ENCODE measurements around the gene MIGA2. TPM values are rescaled to one million over a fixed set of nuclear protein-coding genes. Genes with fewer than 3 reads are reported as not detected.

The MIGA2 gene
- total and polyA plus RNA-seq, 9 of the 15 experiments (the other 6 are each of a cell fraction or from before 2014, with no cell fraction given): 0.15 to 54.1 (median 18.0) TPM

- no peak for TF ChIP-seq ASH1L (IDR thresholded peaks at IDR 0.05; ENCODE audit: borderline replicate concordance, low read depth, partially characterized antibody)
- peak; percentile 82 for TF ChIP-seq ZNF121 (CRISPR knock-in tag; conservative IDR thresholded peaks at IDR 0.05)
- no peak overlapping the region for H2AFZ ChIP-seq (ENCODE audit: low read depth, low read length)
- no peak overlapping the region for H3K4me2 ChIP-seq (ENCODE audit: insufficient read depth, low read length)
- no peak overlapping the region for H3K4me3 ChIP-seq
- no peaks in the 10 kb centered on the region; the same call in 1 of the 2 replicates for H4K20me1 ChIP-seq (replicated peaks; ENCODE audit: control insufficient read depth, insufficient read depth, low read length)
- H3K36me3 ChIP-seq (ENCODE audit: control insufficient read depth, insufficient read depth, low read length): peaks cover 5% of the 10 kb centered on the region; the same call in 1 of the 3 replicates
- H3K79me2 ChIP-seq (ENCODE audit: control insufficient read depth, insufficient read depth, low read length): peaks cover 19% of the 10 kb centered on the region
- no peaks in the 10 kb centered on the region for H3K9me1 ChIP-seq (ENCODE audit: control insufficient read depth, insufficient read depth, low read length)
- no TSS peak for BruUV-seq (replicated peaks)
- WGBS (ENCODE audit: insufficient coverage, low coverage, missing lambda C conversion rate): 93% methylated on average over 11 of the region's 11 CpGs
- intact Hi-C loops (cut with micrococcal nuclease) (no loop called here), in situ Hi-C loops (cut with MboI) (no loop called here)
- DNase-seq (ENCODE audit: extremely low read depth in 1 of 4, low spot score in 3 of 4): no peak
- H3K9ac ChIP-seq (ENCODE audit: insufficient read depth in 1 of 2, low read depth in 2 of 2, low read length in 2 of 2): peak overlapping the region in 1 of 2 experiments; percentile 60; a peak in 1 of 4 replicates
- no peak for ATAC-seq
- no peaks in the 10 kb centered on the region for H3K9me3 ChIP-seq (replicated peaks; ENCODE audit: control insufficient read depth, insufficient read depth, low read depth, low read length)
- no peak for FAIRE-seq
- H3K4me1 ChIP-seq (replicated peaks in 1 of 2; ENCODE audit: control insufficient read depth in 2 of 2, insufficient read depth in 2 of 2, low read length in 2 of 2): peaks cover 7 to 40% of the 10 kb centered on the region in 2 experiments; a peak in 4 of 5 replicates
- ChIA-PET CTCF (ENCODE audit: low intra/inter-chr PET ratio) (no interaction called here), POLR2A (interaction anchor here (0.6 to 0.7 kb wide), 2 partner anchors 9 to 959 kb away, joined by 3 read pairs; no protein-coding TSS in a partner anchor)
- H3K27me3 ChIP-seq (ENCODE audit: control insufficient read depth in 2 of 2, insufficient read depth in 2 of 2, low read length in 2 of 2): no peaks in the 10 kb centered on the region
- no peak overlapping the region for H3K27ac ChIP-seq (ENCODE audit: extremely low read depth, low read depth, low read length)
These were observed 40.2 kb downstream of the MIGA2 start for GRCh38 chr9:129076640-129077037.

- in situ Hi-C loops (cut with MboI) (no loop called here), intact Hi-C loops (cut with micrococcal nuclease) (no loop called here)
- 76% methylated on average over 10 of the region's 10 CpGs for WGBS (ENCODE audit: insufficient coverage, low coverage, missing lambda C conversion rate)
- H3K79me2 ChIP-seq (ENCODE audit: control insufficient read depth, insufficient read depth, low read length): peaks cover 25% of the 10 kb centered on the region
- peak overlapping the region in 1 of 2 experiments; percentile 60; a peak in 1 of 4 replicates for H3K9ac ChIP-seq (ENCODE audit: insufficient read depth in 1 of 2, low read depth in 2 of 2, low read length in 2 of 2)
- no peak overlapping the region for H3K4me3 ChIP-seq
- DNase-seq (ENCODE audit: extremely low read depth in 1 of 4, low spot score in 3 of 4) (no peak), ATAC-seq (no peak), FAIRE-seq (no peak)
- no peak overlapping the region for H3K4me2 ChIP-seq (ENCODE audit: insufficient read depth, low read length)
- H3K27me3 ChIP-seq (ENCODE audit: control insufficient read depth in 2 of 2, insufficient read depth in 2 of 2, low read length in 2 of 2): no peaks in the 10 kb centered on the region
- TF ChIP-seq RAD51 (IDR thresholded peaks at IDR 0.05; ENCODE audit: borderline replicate concordance, low read depth): no peak
- TF ChIP-seq CEBPB (tag; IDR thresholded peaks at IDR 0.05): 0 out of 2 replicates have a peak, but pooled peaks have one; percentile 8
- H3K9me1 ChIP-seq (ENCODE audit: control insufficient read depth, insufficient read depth, low read length): no peaks in the 10 kb centered on the region
- BruUV-seq (replicated peaks): no TSS peak
- no peaks in the 10 kb centered on the region for H3K9me3 ChIP-seq (replicated peaks; ENCODE audit: control insufficient read depth, insufficient read depth, low read depth, low read length)
- H3K27ac ChIP-seq (ENCODE audit: extremely low read depth, low read depth, low read length): no peak overlapping the region
- no peak overlapping the region for H2AFZ ChIP-seq (ENCODE audit: low read depth, low read length)
- POLR2A ChIA-PET: interaction anchor here (0.6 to 1.1 kb wide), 2 partner anchors 18 to 129 kb away, joined by 4 to 6 read pairs; no protein-coding TSS in a partner anchor
- peaks cover 6 to 40% of the 10 kb centered on the region in 2 experiments; a peak in 4 of 5 replicates for H3K4me1 ChIP-seq (replicated peaks in 1 of 2; ENCODE audit: control insufficient read depth in 2 of 2, insufficient read depth in 2 of 2, low read length in 2 of 2)
- H4K20me1 ChIP-seq (replicated peaks; ENCODE audit: control insufficient read depth, insufficient read depth, low read length): no peaks in the 10 kb centered on the region; the same call in 1 of the 2 replicates
- CTCF ChIA-PET (ENCODE audit: low intra/inter-chr PET ratio): no interaction called here
- H3K36me3 ChIP-seq (ENCODE audit: control insufficient read depth, insufficient read depth, low read length): peaks cover 2% of the 10 kb centered on the region; the same call in 1 of the 3 replicates
These were observed 40.8 kb downstream of the MIGA2 start for GRCh38 chr9:129077236-129077635.
